IPS-18c (cell line): ENCODE data around the gene MFSD8.
"Not testable (repeated sequence)": the region's sequence is repeated elsewhere in the genome, so short reads cannot be mapped to it uniquely, and the experiment has no call there.

Experiments used
- H3K4me3 ChIP-seq: 2 replicates; pipeline ENCODE4 v1.7.0; 2013; ENCODE audit warnings: low read depth, mild to moderate bottlenecking, low read length, moderate library complexity; ENCODE audit not compliant: insufficient read depth
- H3K9me3 ChIP-seq: one replicate; pipeline ENCODE4 v1.6.1; 2013; ENCODE audit warnings: mild to moderate bottlenecking, low read length, moderate library complexity; ENCODE audit not compliant: control insufficient read depth, insufficient read depth

MFSD8 gene

GRCh38 chr4:127963633-127964398, 1.2 kb downstream of the MFSD8 start:
- H3K9me3 ChIP-seq: not testable (repeated sequence)
- 0 out of 2 replicates have a peak overlapping the region, but pooled peaks have one; percentile 20 for H3K4me3 ChIP-seq

GRCh38 chr4:127959794-127960193, 5.2 kb downstream of the MFSD8 start:
- Histone ChIP-seq H3K9me3 (no peaks in the 10 kb centered on the region), H3K4me3 (no peak overlapping the region)

GRCh38 chr4:127957105-127957504, 7.9 kb downstream of the MFSD8 start:
- Histone ChIP-seq H3K9me3 (no peaks in the 10 kb centered on the region), H3K4me3 (no peak overlapping the region)

- Histone ChIP-seq H3K9me3 (no peaks in the 10 kb centered on the region), H3K4me3 (no peak overlapping the region)
These were observed 28.0 kb downstream of the MFSD8 start for GRCh38 chr4:127936974-127937373.

GRCh38 chr4:127931836-127932235, 33.1 kb downstream of the MFSD8 start:
- H3K4me3 ChIP-seq, H3K9me3 ChIP-seq: not testable (repeated sequence)

GRCh38 chr4:127930175-127930574, 34.8 kb downstream of the MFSD8 start:
- H3K4me3 ChIP-seq: no peak overlapping the region
- H3K9me3 ChIP-seq: no peaks in the 10 kb centered on the region

GRCh38 chr4:127925720-127926119, 39.3 kb downstream of the MFSD8 start:
- not testable (repeated sequence) for H3K4me3 ChIP-seq, H3K9me3 ChIP-seq

- no peaks in the 10 kb centered on the region for H3K9me3 ChIP-seq
- no peak overlapping the region for H3K4me3 ChIP-seq
These were observed 42.7 kb downstream of the MFSD8 start for GRCh38 chr4:127922226-127922625.

- no peak overlapping the region for H3K4me3 ChIP-seq
- no peaks in the 10 kb centered on the region for H3K9me3 ChIP-seq
These were observed 44.5 kb downstream of the MFSD8 start for GRCh38 chr4:127920521-127920920.

GRCh38 chr4:127917151-127917550, 47.8 kb downstream of the MFSD8 start:
- no peak overlapping the region for H3K4me3 ChIP-seq
- no peaks in the 10 kb centered on the region for H3K9me3 ChIP-seq

GRCh38 chr4:127916512-127916911, 48.5 kb downstream of the MFSD8 start:
- Histone ChIP-seq H3K9me3 (no peaks in the 10 kb centered on the region), H3K4me3 (no peak overlapping the region)

- Histone ChIP-seq H3K4me3 (no peak overlapping the region), H3K9me3 (no peaks in the 10 kb centered on the region)
These were observed 59.9 kb downstream of the MFSD8 start for GRCh38 chr4:127905029-127905428.

GRCh38 chr4:127899682-127900081, 65.3 kb downstream of the MFSD8 start:
- not testable (repeated sequence) for H3K4me3 ChIP-seq, H3K9me3 ChIP-seq

- Histone ChIP-seq H3K4me3 (no peak overlapping the region), H3K9me3 (peaks cover 2% of the 10 kb centered on the region)
These were observed 68.4 kb downstream of the MFSD8 start for GRCh38 chr4:127896528-127896927.

GRCh38 chr4:127896069-127896468, 68.9 kb downstream of the MFSD8 start:
- Histone ChIP-seq H3K4me3 (no peak overlapping the region), H3K9me3 (peaks cover 2% of the 10 kb centered on the region)

- H3K9me3 ChIP-seq: no peaks in the 10 kb centered on the region
- no peak overlapping the region for H3K4me3 ChIP-seq
These were observed 75.1 kb downstream of the MFSD8 start for GRCh38 chr4:127889903-127890302.

- no peak overlapping the region for H3K4me3 ChIP-seq
- no peaks in the 10 kb centered on the region for H3K9me3 ChIP-seq
These were observed 76.4 kb downstream of the MFSD8 start for GRCh38 chr4:127888559-127888958.

GRCh38 chr4:127881563-127881864, 83.5 kb downstream of the MFSD8 start:
- Histone ChIP-seq H3K4me3 (peak overlapping the region; percentile 100), H3K9me3 (no peaks in the 10 kb centered on the region)
